Mononuclear cell (primary cell): ENCODE measurements around the gene PCDHA1. TPM values are rescaled to one million over a fixed set of nuclear protein-coding genes. Genes with fewer than 3 reads are reported as not detected.

Source experiments
- H3K27me3 ChIP-seq: 2 replicates; pipeline ENCODE4 v1.6.0; 2011; ENCODE audit warnings: low read length, control low read depth; ENCODE audit not compliant: insufficient read depth
- H3K4me1 ChIP-seq: 2 replicates; pipeline ENCODE4 v1.5.1; 2011; ENCODE audit warnings: mild to moderate bottlenecking, low read length, control low read depth; ENCODE audit not compliant: insufficient read depth
- H3K4me3 ChIP-seq: 2 replicates; pipeline ENCODE4 v1.5.1; 2011; ENCODE audit warnings: mild to moderate bottlenecking, low read length, moderate library complexity
- H3K9me3 ChIP-seq: 2 replicates; pipeline ENCODE4 v1.5.1; 2011; ENCODE audit warnings: low read depth, mild to moderate bottlenecking, control low read depth, low read length
- total RNA-seq: library from RNA; depleted of rRNA; stranded (reverse); fragments of >200 nt; gene quantifications from one replicate; pipeline ENCODE4 v1.2.3, GENCODE V29; 2012

Gene PCDHA1
- total RNA-seq, 1 donor: not detected

DNA sequence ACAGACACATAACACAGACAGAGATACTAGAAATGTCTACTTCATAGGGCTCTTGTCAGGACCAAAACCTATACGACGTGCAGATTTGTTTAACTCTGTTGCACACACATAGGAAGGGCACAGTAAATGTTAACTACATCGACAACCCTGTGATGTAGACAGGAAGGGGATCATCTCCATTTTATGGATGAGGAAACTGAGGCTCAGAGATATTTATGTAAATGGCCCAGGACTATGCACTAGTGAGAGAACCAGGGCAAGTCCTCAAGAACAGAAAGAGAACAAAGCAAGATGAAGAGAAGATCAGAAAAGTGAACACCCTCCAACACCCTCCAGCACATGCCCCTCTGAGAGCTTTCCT lies 216.6 kb downstream of the PCDHA1 start:
- Histone ChIP-seq H3K4me1 (no peaks in the 10 kb centered on the region), H3K4me3 (no peak overlapping the region), H3K9me3 (no peaks in the 10 kb centered on the region), H3K27me3 (peaks cover 16% of the 10 kb centered on the region)

DNA sequence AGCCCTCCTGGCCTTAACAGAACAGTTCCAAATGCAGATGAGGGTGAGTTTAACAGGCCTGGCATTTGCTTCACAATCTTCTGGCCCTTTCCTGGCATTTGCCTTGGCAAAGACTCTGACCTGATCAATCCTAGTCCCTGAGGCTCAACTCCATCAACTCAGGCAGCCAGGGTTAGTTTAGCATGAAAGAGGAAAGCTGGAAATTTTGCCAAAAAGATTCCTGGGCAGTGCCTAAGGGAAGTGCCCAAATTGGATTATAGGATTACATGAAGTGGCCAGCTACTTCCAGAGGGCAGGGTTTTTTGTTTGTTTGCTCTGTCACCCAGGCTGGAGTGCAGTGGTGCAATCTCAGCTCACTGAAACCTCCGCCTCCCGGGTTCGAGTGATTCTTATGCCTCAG lies 217.1 kb downstream of the PCDHA1 start:
- H3K4me3 ChIP-seq: no peak overlapping the region
- H3K4me1 ChIP-seq: no peaks in the 10 kb centered on the region
- no peaks in the 10 kb centered on the region for H3K9me3 ChIP-seq
- H3K27me3 ChIP-seq: peaks cover 16% of the 10 kb centered on the region

GRCh38 chr5:141003791-141004611 lies 218.1 kb downstream of the PCDHA1 start:
- Histone ChIP-seq H3K4me1 (no peaks in the 10 kb centered on the region), H3K9me3 (no peaks in the 10 kb centered on the region), H3K4me3 (no peak overlapping the region), H3K27me3 (peaks cover 16% of the 10 kb centered on the region)

GRCh38 chr5:141007791-141008190 lies 221.9 kb downstream of the PCDHA1 start:
- Histone ChIP-seq H3K9me3 (no peaks in the 10 kb centered on the region), H3K4me3 (no peak overlapping the region), H3K4me1 (no peaks in the 10 kb centered on the region), H3K27me3 (peaks cover 2% of the 10 kb centered on the region)

GRCh38 chr5:141010047-141010793 lies 224.3 kb downstream of the PCDHA1 start:
- H3K9me3 ChIP-seq: no peaks in the 10 kb centered on the region
- H3K27me3 ChIP-seq: no peaks in the 10 kb centered on the region
- H3K4me1 ChIP-seq: no peaks in the 10 kb centered on the region
- H3K4me3 ChIP-seq: no peak overlapping the region

- H3K9me3 ChIP-seq: no peaks in the 10 kb centered on the region
- H3K4me1 ChIP-seq: no peaks in the 10 kb centered on the region
- no peak overlapping the region for H3K4me3 ChIP-seq
- no peaks in the 10 kb centered on the region for H3K27me3 ChIP-seq
Measured at GRCh38 chr5:141017943-141018342, 232.0 kb downstream of the PCDHA1 start.

DNA sequence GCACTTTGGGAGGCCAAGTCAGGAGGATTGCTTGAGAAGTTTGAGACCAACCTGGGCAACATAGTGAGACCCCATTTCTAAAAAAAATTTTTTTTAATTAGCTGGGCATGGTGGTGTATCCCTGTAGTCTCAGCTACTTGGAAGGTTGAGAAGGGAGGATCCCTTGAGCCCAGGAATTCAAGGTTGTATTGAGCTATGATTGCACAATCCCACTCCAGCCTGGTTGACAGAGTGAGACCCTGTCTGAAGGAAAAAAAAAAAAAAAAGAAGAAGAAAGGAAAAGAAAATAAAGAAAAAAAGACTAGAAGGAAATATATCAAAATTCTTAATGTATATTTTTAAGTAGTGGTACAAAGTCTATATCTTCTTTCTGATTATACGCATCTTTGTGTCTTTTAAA lies 236.4 kb downstream of the PCDHA1 start:
- H3K27me3 ChIP-seq: no peaks in the 10 kb centered on the region
- H3K4me1 ChIP-seq: no peaks in the 10 kb centered on the region
- no peak overlapping the region for H3K4me3 ChIP-seq
- H3K9me3 ChIP-seq: peaks cover 5% of the 10 kb centered on the region

- no peaks in the 10 kb centered on the region for H3K4me1 ChIP-seq
- H3K9me3 ChIP-seq: no peaks in the 10 kb centered on the region
- H3K4me3 ChIP-seq: no peak overlapping the region
- H3K27me3 ChIP-seq: no peaks in the 10 kb centered on the region
Measured at GRCh38 chr5:141031006-141031405, 245.1 kb downstream of the PCDHA1 start.

DNA sequence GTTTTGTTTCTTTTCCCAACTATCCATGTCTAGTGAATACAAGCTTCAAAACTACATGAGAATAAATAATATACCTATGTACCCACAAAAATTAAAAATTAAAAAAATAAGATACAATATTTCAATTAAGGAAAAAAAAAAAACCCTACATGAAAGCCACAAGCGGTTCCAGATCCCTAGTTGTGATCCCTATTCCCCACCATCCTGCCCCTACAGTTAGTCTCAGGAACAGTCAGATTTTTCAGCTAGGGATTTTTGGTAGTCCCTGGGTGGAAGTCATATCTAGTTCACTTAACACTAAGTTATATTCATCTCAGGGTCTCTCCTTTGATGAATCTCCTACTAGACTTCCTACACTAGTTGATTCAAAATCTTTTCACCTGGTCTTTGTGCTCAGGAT lies 246.7 kb downstream of the PCDHA1 start:
- no peaks in the 10 kb centered on the region for H3K27me3 ChIP-seq
- no peak overlapping the region for H3K4me3 ChIP-seq
- H3K9me3 ChIP-seq: no peaks in the 10 kb centered on the region
- no peaks in the 10 kb centered on the region for H3K4me1 ChIP-seq

DNA sequence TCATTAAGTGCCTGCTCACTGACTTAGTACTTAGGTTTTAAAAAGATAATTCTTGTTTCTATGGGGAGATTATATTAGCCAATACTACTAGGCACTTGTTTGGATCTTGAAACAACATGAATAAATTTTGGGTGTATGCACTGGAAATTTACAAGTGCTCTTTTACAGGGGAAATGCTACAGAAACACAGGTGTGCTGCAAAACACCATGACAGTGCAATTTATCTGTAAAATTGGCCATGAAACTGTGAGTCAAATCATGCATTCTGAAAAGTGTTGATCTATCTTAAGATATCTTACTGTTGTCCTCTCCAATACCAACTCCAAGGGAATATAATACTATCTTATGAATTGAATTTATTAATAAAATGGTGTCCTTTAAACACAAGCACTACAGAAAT lies 253.1 kb downstream of the PCDHA1 start:
- H3K27me3 ChIP-seq: peaks cover 12% of the 10 kb centered on the region
- H3K9me3 ChIP-seq: no peaks in the 10 kb centered on the region
- H3K4me1 ChIP-seq: no peaks in the 10 kb centered on the region
- H3K4me3 ChIP-seq: no peak overlapping the region

- H3K27me3 ChIP-seq: peaks cover 12% of the 10 kb centered on the region
- H3K9me3 ChIP-seq: no peaks in the 10 kb centered on the region
- no peak overlapping the region for H3K4me3 ChIP-seq
- no peaks in the 10 kb centered on the region for H3K4me1 ChIP-seq
Measured at GRCh38 chr5:141039517-141039916, 253.6 kb downstream of the PCDHA1 start.

- no peak overlapping the region for H3K4me3 ChIP-seq
- H3K9me3 ChIP-seq: no peaks in the 10 kb centered on the region
- peaks cover 12% of the 10 kb centered on the region for H3K27me3 ChIP-seq
- no peaks in the 10 kb centered on the region for H3K4me1 ChIP-seq
Measured at GRCh38 chr5:141040093-141040770, 254.3 kb downstream of the PCDHA1 start.

GRCh38 chr5:141040771-141041426 lies 255.0 kb downstream of the PCDHA1 start:
- Histone ChIP-seq H3K4me1 (no peaks in the 10 kb centered on the region), H3K27me3 (peaks cover 12% of the 10 kb centered on the region), H3K9me3 (no peaks in the 10 kb centered on the region), H3K4me3 (no peak overlapping the region)

DNA sequence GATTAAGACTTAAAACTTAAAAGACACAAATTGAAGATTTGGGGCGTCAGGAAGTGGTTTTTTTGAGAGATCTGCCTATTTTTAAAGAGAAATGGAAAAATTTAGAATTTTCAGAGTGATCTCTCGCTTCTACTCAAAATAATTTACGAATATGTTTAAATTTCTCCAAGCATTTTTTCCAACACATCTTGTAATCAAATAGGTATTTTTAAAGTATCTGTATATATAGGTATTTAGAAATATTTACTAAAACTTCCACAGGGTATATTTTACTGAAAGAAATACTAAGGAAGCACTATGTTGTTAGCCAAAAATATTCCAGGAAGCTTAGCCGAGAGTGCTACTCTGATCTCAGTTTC lies 255.5 kb downstream of the PCDHA1 start:
- Histone ChIP-seq H3K27me3 (peaks cover 12% of the 10 kb centered on the region), H3K4me3 (no peak overlapping the region), H3K9me3 (no peaks in the 10 kb centered on the region), H3K4me1 (no peaks in the 10 kb centered on the region)

GRCh38 chr5:141042555-141042954 lies 256.6 kb downstream of the PCDHA1 start:
- peaks cover 12% of the 10 kb centered on the region for H3K27me3 ChIP-seq
- H3K9me3 ChIP-seq: no peaks in the 10 kb centered on the region
- H3K4me3 ChIP-seq: no peak overlapping the region
- no peaks in the 10 kb centered on the region for H3K4me1 ChIP-seq
